Measurements from ENCODE around the gene TARBP2.

Gene TARBP2

GRCh38 chr12:53486736-53487487 is 14.2 kb upstream of the TARBP2 start:
- Histone ChIP-seq H3K27ac (ENCODE audit: low read length) (no peak overlapping the region), H3K36me3 (ENCODE audit: control insufficient read depth, low read depth, low read length) (peaks cover 28% of the 10 kb centered on the region), H3K4me1 (ENCODE audit: control insufficient read depth, low read depth, low read length) (no peaks in the 10 kb centered on the region), H3K9me3 (ENCODE audit: control insufficient read depth, low read depth, low read length) (no peaks in the 10 kb centered on the region), H3K27me3 (ENCODE audit: control insufficient read depth, insufficient read depth, low read length) (no peaks in the 10 kb centered on the region), H3K4me3 (ENCODE audit: low read length) (no peak overlapping the region), H3K9ac (ENCODE audit: low read length) (no peak overlapping the region)

GRCh38 chr12:53489242-53489864 is 11.7 kb upstream of the TARBP2 start:
- peaks cover 13% of the 10 kb centered on the region for H3K4me1 ChIP-seq (ENCODE audit: control insufficient read depth, low read depth, low read length)
- H3K27me3 ChIP-seq (ENCODE audit: control insufficient read depth, insufficient read depth, low read length), result no peaks in the 10 kb centered on the region
- H3K9me3 ChIP-seq (ENCODE audit: control insufficient read depth, low read depth, low read length), result no peaks in the 10 kb centered on the region
- H3K36me3 ChIP-seq (ENCODE audit: control insufficient read depth, low read depth, low read length), result peaks cover 16% of the 10 kb centered on the region
- no peak overlapping the region for H3K9ac ChIP-seq (ENCODE audit: low read length)
- H3K27ac ChIP-seq (ENCODE audit: low read length), result no peak overlapping the region
- no peak overlapping the region for H3K4me3 ChIP-seq (ENCODE audit: low read length)

GRCh38 chr12:53492188-53492587 is 8.9 kb upstream of the TARBP2 start:
- no peaks in the 10 kb centered on the region for H3K36me3 ChIP-seq (ENCODE audit: control insufficient read depth, low read depth, low read length)
- peaks cover 27% of the 10 kb centered on the region for H3K4me1 ChIP-seq (ENCODE audit: control insufficient read depth, low read depth, low read length)
- no peaks in the 10 kb centered on the region for H3K27me3 ChIP-seq (ENCODE audit: control insufficient read depth, insufficient read depth, low read length)
- H3K9ac ChIP-seq (ENCODE audit: low read length), result peak overlapping the region; percentile 59
- peak overlapping the region; percentile 11 for H3K27ac ChIP-seq (ENCODE audit: low read length)
- no peaks in the 10 kb centered on the region for H3K9me3 ChIP-seq (ENCODE audit: control insufficient read depth, low read depth, low read length)
- H3K4me3 ChIP-seq (ENCODE audit: low read length), result peak overlapping the region; percentile 55

- Histone ChIP-seq H3K4me3 (ENCODE audit: low read length) (peak overlapping the region; percentile 55), H3K27me3 (ENCODE audit: control insufficient read depth, insufficient read depth, low read length) (no peaks in the 10 kb centered on the region), H3K4me1 (ENCODE audit: control insufficient read depth, low read depth, low read length) (peaks cover 36% of the 10 kb centered on the region), H3K27ac (ENCODE audit: low read length) (peak overlapping the region; percentile 11), H3K9me3 (ENCODE audit: control insufficient read depth, low read depth, low read length) (no peaks in the 10 kb centered on the region), H3K9ac (ENCODE audit: low read length) (peak overlapping the region; percentile 59), H3K36me3 (ENCODE audit: control insufficient read depth, low read depth, low read length) (no peaks in the 10 kb centered on the region)
Measured at GRCh38 chr12:53492830-53493609, 8.1 kb upstream of the TARBP2 start.

GRCh38 chr12:53493610-53494391 is 7.3 kb upstream of the TARBP2 start:
- Histone ChIP-seq H3K27ac (ENCODE audit: low read length) (no peak overlapping the region), H3K4me1 (ENCODE audit: control insufficient read depth, low read depth, low read length) (peaks cover 41% of the 10 kb centered on the region), H3K9me3 (ENCODE audit: control insufficient read depth, low read depth, low read length) (no peaks in the 10 kb centered on the region), H3K36me3 (ENCODE audit: control insufficient read depth, low read depth, low read length) (no peaks in the 10 kb centered on the region), H3K4me3 (ENCODE audit: low read length) (peak overlapping the region; percentile 55), H3K9ac (ENCODE audit: low read length) (peak overlapping the region; percentile 20), H3K27me3 (ENCODE audit: control insufficient read depth, insufficient read depth, low read length) (no peaks in the 10 kb centered on the region)

GRCh38 chr12:53495903-53496751 is 5.0 kb upstream of the TARBP2 start:
- peak overlapping the region; percentile 30 for H3K4me3 ChIP-seq (ENCODE audit: low read length)
- H3K36me3 ChIP-seq (ENCODE audit: control insufficient read depth, low read depth, low read length), result no peaks in the 10 kb centered on the region
- H3K27me3 ChIP-seq (ENCODE audit: control insufficient read depth, insufficient read depth, low read length), result no peaks in the 10 kb centered on the region
- no peak overlapping the region for H3K27ac ChIP-seq (ENCODE audit: low read length)
- no peaks in the 10 kb centered on the region for H3K9me3 ChIP-seq (ENCODE audit: control insufficient read depth, low read depth, low read length)
- H3K4me1 ChIP-seq (ENCODE audit: control insufficient read depth, low read depth, low read length), result peaks cover 48% of the 10 kb centered on the region
- no peak overlapping the region for H3K9ac ChIP-seq (ENCODE audit: low read length)

GRCh38 chr12:53496752-53497032 is 4.4 kb upstream of the TARBP2 start:
- H3K36me3 ChIP-seq (ENCODE audit: control insufficient read depth, low read depth, low read length), result no peaks in the 10 kb centered on the region
- no peaks in the 10 kb centered on the region for H3K27me3 ChIP-seq (ENCODE audit: control insufficient read depth, insufficient read depth, low read length)
- H3K4me1 ChIP-seq (ENCODE audit: control insufficient read depth, low read depth, low read length), result peaks cover 50% of the 10 kb centered on the region
- no peaks in the 10 kb centered on the region for H3K9me3 ChIP-seq (ENCODE audit: control insufficient read depth, low read depth, low read length)
- H3K9ac ChIP-seq (ENCODE audit: low read length), result no peak overlapping the region
- no peak overlapping the region for H3K27ac ChIP-seq (ENCODE audit: low read length)
- no peak overlapping the region for H3K4me3 ChIP-seq (ENCODE audit: low read length)

GRCh38 chr12:53497461-53497860 is 3.6 kb upstream of the TARBP2 start:
- Histone ChIP-seq H3K9me3 (ENCODE audit: control insufficient read depth, low read depth, low read length) (no peaks in the 10 kb centered on the region), H3K9ac (ENCODE audit: low read length) (no peak overlapping the region), H3K4me3 (ENCODE audit: low read length) (no peak overlapping the region), H3K27ac (ENCODE audit: low read length) (no peak overlapping the region), H3K27me3 (ENCODE audit: control insufficient read depth, insufficient read depth, low read length) (no peaks in the 10 kb centered on the region), H3K4me1 (ENCODE audit: control insufficient read depth, low read depth, low read length) (peaks cover 50% of the 10 kb centered on the region), H3K36me3 (ENCODE audit: control insufficient read depth, low read depth, low read length) (no peaks in the 10 kb centered on the region)

GRCh38 chr12:53498235-53498630 is 2.9 kb upstream of the TARBP2 start:
- Histone ChIP-seq H3K4me3 (ENCODE audit: low read length) (peak overlapping the region; percentile 85), H3K9me3 (ENCODE audit: control insufficient read depth, low read depth, low read length) (no peaks in the 10 kb centered on the region), H3K27ac (ENCODE audit: low read length) (no peak overlapping the region), H3K36me3 (ENCODE audit: control insufficient read depth, low read depth, low read length) (no peaks in the 10 kb centered on the region), H3K27me3 (ENCODE audit: control insufficient read depth, insufficient read depth, low read length) (no peaks in the 10 kb centered on the region), H3K4me1 (ENCODE audit: control insufficient read depth, low read depth, low read length) (peaks cover 50% of the 10 kb centered on the region), H3K9ac (ENCODE audit: low read length) (no peak overlapping the region)

GRCh38 chr12:53499266-53500141 is 1.6 kb upstream of the TARBP2 start, which contains the start of gene MAP3K12:
Gene MAP3K12, minus strand, starts transcription at chr12:53499458. Its CDS starts 12,067 bp downstream, at chr12:53487391.
- peak within 1 kb of the TSS; percentile 85 for H3K4me3 ChIP-seq (ENCODE audit: low read length)
- H3K9ac ChIP-seq (ENCODE audit: low read length), result peak within 1 kb of the TSS; percentile 86
- H3K27me3 ChIP-seq (ENCODE audit: control insufficient read depth, insufficient read depth, low read length), result no peaks in the 10 kb centered on the region
- H3K36me3 ChIP-seq (ENCODE audit: control insufficient read depth, low read depth, low read length), result peaks cover 3% of the 10 kb centered on the region
- H3K4me1 ChIP-seq (ENCODE audit: control insufficient read depth, low read depth, low read length), result peaks cover 40% of the 10 kb centered on the region
- H3K27ac ChIP-seq (ENCODE audit: low read length), result peak within 1 kb of the TSS; percentile 86
- H3K9me3 ChIP-seq (ENCODE audit: control insufficient read depth, low read depth, low read length), result no peaks in the 10 kb centered on the region

Data from iPS-18a (cell line).